ENCODE data around the gene TMEM59L.

Gene TMEM59L

GRCh38 chr19:18587962-18588610 is 24.6 kb upstream of the TMEM59L start:
- intact Hi-C loops (cut with DNase I; ENCODE audit: low total_unique reads) = no loop called here
- H3K4me3 ChIP-seq = peak overlapping the region; percentile 72 to 75
- H3K27me3 ChIP-seq = no peaks in the 10 kb centered on the region
- no peaks in the 10 kb centered on the region for H3K9me3 ChIP-seq
- H3K36me3 ChIP-seq = peaks cover 0 to 20% (median 0%) of the 10 kb centered on the region in 3 donors
- H3K27ac ChIP-seq = peak overlapping the region; percentile 77 to 84
- DNase-seq = no peak
- peaks cover 0 to 24% (median 17%) of the 10 kb centered on the region in 4 donors for H3K4me1 ChIP-seq
- no peak for TF ChIP-seq CTCF (IDR thresholded peaks at IDR 0.05)

- TF ChIP-seq CTCF (IDR thresholded peaks at IDR 0.05) = peak; percentile 85 to 88
Observed at GRCh38 chr19:18588611-18589379, 23.9 kb upstream of the TMEM59L start, which contains the start of gene REX1BD. Gene REX1BD (plus strand): TSS chr19:18588798. CDS start chr19:18588802, 4 bp downstream.

GRCh38 chr19:18589380-18590272 is 23.0 kb upstream of the TMEM59L start:
- intact Hi-C loops (cut with DNase I; ENCODE audit: low total_unique reads) = loop anchor here (10.0 kb wide), 1 partner anchor 255 kb away; no protein-coding TSS in a partner anchor

More at GRCh38 chr19:18588611-18589379, 23.9 kb upstream of the TMEM59L start, which contains the start of gene REX1BD:
- H3K36me3 ChIP-seq = peaks cover 0 to 20% (median 0%) of the 10 kb centered on the region in 3 donors
- DNase-seq = peak; percentile 84 to 91
- intact Hi-C loops (cut with DNase I; ENCODE audit: low total_unique reads) = no loop called here
- H3K9me3 ChIP-seq = no peaks in the 10 kb centered on the region
- peaks cover 0 to 25% (median 18%) of the 10 kb centered on the region in 4 donors for H3K4me1 ChIP-seq
- H3K27ac ChIP-seq = peak within 1 kb of the TSS; percentile 77 to 84
- H3K27me3 ChIP-seq = no peaks in the 10 kb centered on the region
- peak within 1 kb of the TSS; percentile 72 to 75 for H3K4me3 ChIP-seq

GRCh38 chr19:18590273-18591272 is 22.1 kb upstream of the TMEM59L start:
- peak overlapping the region in 1 of 2 donors; percentile 72 for H3K4me3 ChIP-seq
- peak; percentile 62 to 85 for DNase-seq
- peak overlapping the region in 1 of 2 donors; percentile 84 for H3K27ac ChIP-seq
- intact Hi-C loops (cut with DNase I; ENCODE audit: low total_unique reads) = loop anchor here (10.0 kb wide), 1 partner anchor 254 kb away; no protein-coding TSS in a partner anchor
- H3K9me3 ChIP-seq = no peaks in the 10 kb centered on the region
- H3K27me3 ChIP-seq = no peaks in the 10 kb centered on the region
- H3K36me3 ChIP-seq = peaks cover 0 to 20% (median 0%) of the 10 kb centered on the region in 3 donors
- peak in 1 of 2 experiments; percentile 4 for TF ChIP-seq CTCF (IDR thresholded peaks at IDR 0.05)
- H3K4me1 ChIP-seq = peaks cover 0 to 43% (median 35%) of the 10 kb centered on the region in 4 donors

More at GRCh38 chr19:18589380-18590272, 23.0 kb upstream of the TMEM59L start:
- Histone ChIP-seq H3K27ac (peak overlapping the region; percentile 77 to 84), H3K36me3 (peaks cover 0 to 20% (median 0%) of the 10 kb centered on the region in 3 donors), H3K4me3 (peak overlapping the region; percentile 72 to 75), H3K4me1 (peaks cover 0 to 33% (median 26%) of the 10 kb centered on the region in 4 donors), H3K27me3 (no peaks in the 10 kb centered on the region), H3K9me3 (no peaks in the 10 kb centered on the region)
- DNase-seq = peak; percentile 72 to 88
- TF ChIP-seq CTCF (IDR thresholded peaks at IDR 0.05) = peak; percentile 35 to 50

Data from tibial artery (tissue), 4 donors.